IPS-15b (cell line): ENCODE results near the gene SCYGR6.

Source experiments
- H3K27me3 ChIP-seq: one replicate; pipeline ENCODE4 v1.6.1; 2013; ENCODE audit warnings: low read length; ENCODE audit not compliant: control insufficient read depth, insufficient read depth
- H3K36me3 ChIP-seq: one replicate; pipeline ENCODE4 v1.6.1; 2013; ENCODE audit warnings: low read length; ENCODE audit not compliant: control insufficient read depth, insufficient read depth
- H3K4me1 ChIP-seq: one replicate; pipeline ENCODE4 v1.6.1; 2013; ENCODE audit warnings: mild to moderate bottlenecking, low read length; ENCODE audit not compliant: control insufficient read depth, insufficient read depth
- H3K4me3 ChIP-seq: one replicate; pipeline ENCODE4 v1.5.1; 2013; ENCODE audit warnings: low read depth, low read length
- H3K9ac ChIP-seq: one replicate; pipeline ENCODE4 v1.6.1; 2013; ENCODE audit warnings: low read depth, mild to moderate bottlenecking, low read length
- H3K9me3 ChIP-seq: one replicate; pipeline ENCODE4 v1.6.1; 2013; ENCODE audit warnings: mild to moderate bottlenecking, low read length; ENCODE audit not compliant: control insufficient read depth, insufficient read depth

The SCYGR6 gene

GRCh38 chr2:227706859-227707258 lies 17.7 kb downstream of the SCYGR6 start:
- Histone ChIP-seq H3K4me3 (no peak overlapping the region), H3K27me3 (no peaks in the 10 kb centered on the region), H3K36me3 (no peaks in the 10 kb centered on the region), H3K9ac (no peak overlapping the region), H3K9me3 (no peaks in the 10 kb centered on the region), H3K4me1 (no peaks in the 10 kb centered on the region)

- Histone ChIP-seq H3K9me3 (no peaks in the 10 kb centered on the region), H3K4me3 (no peak overlapping the region), H3K4me1 (no peaks in the 10 kb centered on the region), H3K27me3 (no peaks in the 10 kb centered on the region), H3K9ac (no peak overlapping the region), H3K36me3 (no peaks in the 10 kb centered on the region)
These were observed 20.6 kb downstream of the SCYGR6 start for GRCh38 chr2:227703961-227704360.

- H3K9me3 ChIP-seq, result no peaks in the 10 kb centered on the region
- H3K36me3 ChIP-seq, result no peaks in the 10 kb centered on the region
- H3K9ac ChIP-seq, result no peak overlapping the region
- no peaks in the 10 kb centered on the region for H3K27me3 ChIP-seq
- H3K4me3 ChIP-seq, result no peak overlapping the region
- no peaks in the 10 kb centered on the region for H3K4me1 ChIP-seq
These were observed 21.3 kb downstream of the SCYGR6 start for GRCh38 chr2:227703280-227703732.

GRCh38 chr2:227701556-227701955 lies 23.0 kb downstream of the SCYGR6 start:
- Histone ChIP-seq H3K36me3 (no peaks in the 10 kb centered on the region), H3K27me3 (no peaks in the 10 kb centered on the region), H3K4me1 (no peaks in the 10 kb centered on the region), H3K9ac (no peak overlapping the region), H3K9me3 (no peaks in the 10 kb centered on the region), H3K4me3 (no peak overlapping the region)

- H3K4me1 ChIP-seq, result no peaks in the 10 kb centered on the region
- no peaks in the 10 kb centered on the region for H3K9me3 ChIP-seq
- H3K36me3 ChIP-seq, result no peaks in the 10 kb centered on the region
- H3K9ac ChIP-seq, result no peak overlapping the region
- H3K4me3 ChIP-seq, result no peak overlapping the region
- H3K27me3 ChIP-seq, result no peaks in the 10 kb centered on the region
These were observed 27.4 kb downstream of the SCYGR6 start for GRCh38 chr2:227696990-227697679.

- Histone ChIP-seq H3K36me3 (peaks cover 3% of the 10 kb centered on the region), H3K27me3 (no peaks in the 10 kb centered on the region), H3K4me1 (no peaks in the 10 kb centered on the region), H3K4me3 (no peak overlapping the region), H3K9ac (no peak overlapping the region), H3K9me3 (no peaks in the 10 kb centered on the region)
These were observed 37.4 kb downstream of the SCYGR6 start for GRCh38 chr2:227687189-227687588.

GRCh38 chr2:227684258-227684657 lies 40.3 kb downstream of the SCYGR6 start:
- Histone ChIP-seq H3K36me3 (peaks cover 3% of the 10 kb centered on the region), H3K27me3 (no peaks in the 10 kb centered on the region)

GRCh38 chr2:227677928-227678327 lies 46.6 kb downstream of the SCYGR6 start:
- no peaks in the 10 kb centered on the region for H3K27me3 ChIP-seq
- H3K9ac ChIP-seq, result no peak overlapping the region
- no peaks in the 10 kb centered on the region for H3K36me3 ChIP-seq

More at GRCh38 chr2:227684258-227684657, 40.3 kb downstream of the SCYGR6 start:
- Histone ChIP-seq H3K9me3 (no peaks in the 10 kb centered on the region), H3K9ac (no peak overlapping the region), H3K4me3 (no peak overlapping the region), H3K4me1 (no peaks in the 10 kb centered on the region)

GRCh38 chr2:227674485-227674884 lies 50.1 kb downstream of the SCYGR6 start:
- no peaks in the 10 kb centered on the region for H3K27me3 ChIP-seq
- no peak overlapping the region for H3K9ac ChIP-seq
- H3K36me3 ChIP-seq, result no peaks in the 10 kb centered on the region
- no peaks in the 10 kb centered on the region for H3K9me3 ChIP-seq
- no peak overlapping the region for H3K4me3 ChIP-seq
- no peaks in the 10 kb centered on the region for H3K4me1 ChIP-seq

More at GRCh38 chr2:227677928-227678327, 46.6 kb downstream of the SCYGR6 start:
- Histone ChIP-seq H3K9me3 (no peaks in the 10 kb centered on the region), H3K4me3 (no peak overlapping the region), H3K4me1 (no peaks in the 10 kb centered on the region)
